GM20000 (cell line): Measurements from ENCODE around the gene KCNE4.

Experiments used
- DNase-seq: peaks from one replicate; pipeline ENCODE4 v3.0.0; 2012; ENCODE audit warnings: low spot score
- TF ChIP-seq, protein P1 (sequence below): IDR thresholded peaks from 2 replicates; pipeline ENCODE4 v1.5.1; 2012; ENCODE audit warnings: mild to moderate bottlenecking, control low read depth; ENCODE audit errors: extremely low read depth, missing control alignments

KCNE4 gene

DNA sequence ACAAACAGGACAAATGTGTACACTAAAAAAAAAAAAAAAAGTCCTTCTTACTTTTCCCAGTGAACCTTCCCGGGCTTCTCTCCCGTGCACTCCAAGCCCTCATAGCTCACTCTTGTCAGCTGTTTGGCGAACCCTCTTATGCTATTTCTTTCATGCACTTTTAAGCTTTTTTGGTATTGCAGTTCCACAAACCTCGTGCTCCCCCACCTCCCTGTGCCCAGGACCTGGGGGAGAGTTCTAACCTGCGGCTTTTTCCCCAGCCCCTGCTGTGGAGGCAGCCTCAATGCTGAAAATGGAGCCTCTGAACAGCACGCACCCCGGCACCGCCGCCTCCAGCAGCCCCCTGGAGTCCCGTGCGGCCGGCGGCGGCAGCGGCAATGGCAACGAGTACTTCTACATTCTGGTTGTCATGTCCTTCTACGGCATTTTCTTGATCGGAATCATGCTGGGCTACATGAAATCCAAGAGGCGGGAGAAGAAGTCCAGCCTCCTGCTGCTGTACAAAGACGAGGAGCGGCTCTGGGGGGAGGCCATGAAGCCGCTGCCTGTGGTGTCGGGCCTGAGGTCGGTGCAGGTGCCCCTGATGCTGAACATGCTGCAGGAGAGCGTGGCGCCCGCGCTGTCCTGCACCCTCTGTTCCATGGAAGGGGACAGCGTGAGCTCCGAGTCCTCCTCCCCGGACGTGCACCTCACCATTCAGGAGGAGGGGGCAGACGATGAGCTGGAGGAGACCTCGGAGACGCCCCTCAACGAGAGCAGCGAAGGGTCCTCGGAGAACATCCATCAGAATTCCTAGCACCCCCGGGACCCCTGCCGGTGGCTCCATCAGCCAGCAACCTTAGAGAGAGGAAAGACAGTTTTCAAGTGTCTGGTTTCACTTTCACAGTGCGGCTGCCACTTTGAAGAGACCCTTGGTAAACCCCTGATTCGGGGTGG lies 826 bp downstream of the KCNE4 start:
- TF ChIP-seq, protein P1, sequence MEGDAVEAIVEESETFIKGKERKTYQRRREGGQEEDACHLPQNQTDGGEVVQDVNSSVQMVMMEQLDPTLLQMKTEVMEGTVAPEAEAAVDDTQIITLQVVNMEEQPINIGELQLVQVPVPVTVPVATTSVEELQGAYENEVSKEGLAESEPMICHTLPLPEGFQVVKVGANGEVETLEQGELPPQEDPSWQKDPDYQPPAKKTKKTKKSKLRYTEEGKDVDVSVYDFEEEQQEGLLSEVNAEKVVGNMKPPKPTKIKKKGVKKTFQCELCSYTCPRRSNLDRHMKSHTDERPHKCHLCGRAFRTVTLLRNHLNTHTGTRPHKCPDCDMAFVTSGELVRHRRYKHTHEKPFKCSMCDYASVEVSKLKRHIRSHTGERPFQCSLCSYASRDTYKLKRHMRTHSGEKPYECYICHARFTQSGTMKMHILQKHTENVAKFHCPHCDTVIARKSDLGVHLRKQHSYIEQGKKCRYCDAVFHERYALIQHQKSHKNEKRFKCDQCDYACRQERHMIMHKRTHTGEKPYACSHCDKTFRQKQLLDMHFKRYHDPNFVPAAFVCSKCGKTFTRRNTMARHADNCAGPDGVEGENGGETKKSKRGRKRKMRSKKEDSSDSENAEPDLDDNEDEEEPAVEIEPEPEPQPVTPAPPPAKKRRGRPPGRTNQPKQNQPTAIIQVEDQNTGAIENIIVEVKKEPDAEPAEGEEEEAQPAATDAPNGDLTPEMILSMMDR: no peak
- no peak for DNase-seq

DNA sequence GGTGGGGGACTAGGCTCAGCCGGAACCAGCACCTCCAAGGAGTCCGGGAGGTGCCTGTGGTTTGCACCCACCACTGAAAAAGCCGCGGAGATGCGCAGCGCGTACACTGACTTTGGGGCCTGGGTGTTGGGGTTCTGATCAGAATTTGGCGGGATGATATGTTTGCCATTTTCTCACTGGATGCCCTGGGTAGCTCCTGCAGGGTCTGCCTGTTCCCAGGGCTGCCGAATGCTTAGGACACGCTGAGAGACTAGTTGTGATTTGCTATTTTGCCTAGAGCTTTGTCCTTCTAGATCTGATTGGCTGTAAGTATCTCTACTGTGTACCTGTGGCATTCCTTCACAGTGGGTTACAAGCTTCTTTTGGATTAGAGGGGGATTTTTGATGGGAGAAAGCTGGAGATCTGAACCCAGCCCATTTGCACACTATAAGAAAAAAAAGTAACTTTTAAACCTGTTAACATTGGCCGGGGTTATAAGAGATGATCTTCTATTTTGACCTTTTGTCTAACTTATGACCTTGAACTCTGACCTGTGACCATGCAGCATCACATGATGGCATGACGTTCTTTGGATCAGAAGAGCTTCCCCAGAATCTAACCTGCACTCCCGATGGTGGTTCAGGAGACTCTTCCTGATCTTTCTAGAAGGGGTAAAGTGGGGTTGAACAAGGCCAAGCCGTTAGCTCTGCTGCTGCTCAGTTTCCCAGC lies 1.6 kb downstream of the KCNE4 start:
- TF ChIP-seq, protein P1: no peak
- DNase-seq: no peak

DNA sequence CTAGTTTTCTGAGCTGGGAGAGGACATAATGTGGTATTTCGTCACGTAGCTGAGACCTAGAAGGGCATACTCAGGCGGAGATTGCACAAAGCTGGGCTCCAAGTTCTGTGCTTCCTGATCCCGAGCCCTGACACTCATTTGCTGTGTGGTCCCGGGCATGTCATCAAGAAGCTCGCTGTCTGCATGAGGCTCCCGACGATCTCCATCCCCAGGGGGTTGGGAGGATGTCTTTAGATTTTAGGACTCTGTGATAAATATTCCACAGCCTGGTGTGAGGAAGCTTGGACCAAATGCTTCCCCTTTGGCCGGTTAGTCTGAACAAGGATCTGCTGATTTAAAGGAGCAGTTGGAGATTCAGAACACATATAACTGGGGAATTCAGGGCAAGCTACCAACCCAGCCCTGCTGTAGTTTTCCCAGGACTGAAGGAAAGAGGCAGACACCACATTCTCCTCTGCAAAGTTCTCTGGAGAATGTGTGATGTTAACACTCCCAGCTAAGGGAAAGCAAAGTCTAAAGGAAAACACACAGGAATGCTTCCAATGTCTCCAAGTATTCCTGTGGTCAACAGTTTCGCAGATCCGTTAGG lies 2.3 kb downstream of the KCNE4 start:
- no peak for DNase-seq
- TF ChIP-seq, protein P1: no peak

DNA sequence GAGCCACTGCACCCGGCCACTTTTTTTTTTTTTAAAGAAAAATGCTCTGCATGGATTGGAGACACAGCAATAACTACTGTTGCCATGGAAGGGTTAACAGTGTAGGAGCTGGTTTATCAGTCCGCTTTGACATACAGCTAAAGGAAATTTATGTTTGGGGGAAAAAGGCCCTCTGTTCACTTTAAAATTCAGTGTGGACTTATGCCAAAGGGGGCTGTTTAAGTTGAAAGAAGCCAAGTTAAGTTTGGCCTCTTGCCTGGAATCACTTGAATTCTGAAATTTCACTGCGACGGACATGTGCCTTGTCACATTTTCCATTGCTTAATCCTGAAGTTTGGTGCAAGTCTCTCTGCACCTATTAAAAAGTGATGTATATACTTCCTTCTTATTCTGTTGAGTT lies 3.1 kb downstream of the KCNE4 start:
- no peak for DNase-seq
- TF ChIP-seq, protein P1: no peak

DNA sequence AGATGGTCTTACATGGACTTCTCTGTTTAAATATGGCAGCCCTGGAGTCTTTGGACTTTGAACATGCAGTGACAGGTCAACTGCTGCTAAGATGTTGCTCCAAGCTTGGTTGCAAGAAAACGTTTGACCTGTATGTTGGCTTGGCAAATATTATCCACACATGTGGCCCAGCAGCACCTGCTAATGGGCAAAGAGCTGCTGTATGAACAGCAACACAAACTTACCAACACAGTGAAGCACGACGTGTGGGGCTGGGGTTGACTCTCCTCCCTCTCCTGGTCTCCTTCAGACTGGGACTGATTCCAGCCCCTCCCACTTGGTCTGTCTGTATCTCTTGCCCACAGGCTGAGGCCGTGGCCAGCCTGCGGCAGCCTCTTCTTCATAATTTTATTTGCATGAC lies 3.8 kb downstream of the KCNE4 start:
- TF ChIP-seq, protein P1: no peak
- no peak for DNase-seq

DNA sequence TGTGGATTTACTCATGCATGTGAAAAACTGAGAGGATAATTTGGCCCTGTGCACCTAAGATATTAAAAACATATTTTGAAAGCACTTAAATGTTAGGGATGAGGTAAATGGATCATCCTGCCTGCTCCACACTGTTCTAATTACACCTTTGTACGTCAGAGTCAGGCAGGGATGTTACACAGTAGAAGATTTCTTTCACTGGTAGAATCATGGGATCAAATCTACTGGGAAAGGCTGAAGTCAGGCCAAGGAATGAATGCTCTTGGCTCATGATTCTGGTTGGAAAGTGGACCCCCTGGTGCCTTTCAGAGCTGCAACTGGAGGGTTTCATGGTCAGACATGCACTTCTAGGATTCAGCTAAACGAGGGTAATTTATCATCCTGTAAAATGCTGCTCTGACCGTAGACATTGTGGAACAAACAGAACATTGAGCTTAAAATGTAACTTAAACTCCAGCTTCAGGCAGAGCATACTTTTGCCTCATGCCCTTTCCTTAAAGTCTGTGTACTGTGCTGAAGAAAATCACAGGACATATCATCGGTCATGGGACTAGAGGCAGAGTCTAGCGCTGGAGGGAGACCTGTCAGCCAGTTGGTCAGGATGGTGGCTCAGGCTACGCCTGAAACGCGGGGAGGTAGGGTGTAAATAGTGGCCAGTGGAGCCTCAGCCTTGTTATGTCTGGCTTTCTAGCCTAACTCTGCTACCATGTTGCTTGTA lies 4.9 kb downstream of the KCNE4 start:
- DNase-seq: no peak
- TF ChIP-seq, protein P1: no peak

DNA sequence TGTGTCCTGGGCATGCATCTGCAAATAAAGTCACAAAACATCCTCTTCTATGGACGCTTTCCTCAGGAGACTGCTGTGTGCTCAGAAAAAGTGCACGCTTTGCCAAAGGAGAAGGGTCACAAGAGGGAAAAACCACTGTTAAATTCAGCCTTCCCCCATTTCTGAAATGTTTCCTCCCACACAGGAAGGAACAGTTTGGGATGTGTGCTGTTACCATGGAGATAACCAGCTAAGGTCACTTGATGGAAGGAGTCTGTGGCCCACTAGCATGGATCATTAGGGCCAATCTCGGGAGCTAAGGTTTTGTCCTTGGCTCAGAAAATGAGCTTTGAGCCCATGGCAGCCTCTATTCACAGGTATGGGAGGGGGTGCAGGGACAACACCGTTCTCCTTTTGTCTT lies 5.6 kb downstream of the KCNE4 start:
- TF ChIP-seq, protein P1: no peak
- no peak for DNase-seq
